GM23338 (cell line): ENCODE measurements around the gene SLK.

Experiments used
- EZH2 ChIP-seq: fragments of 200-600 bp; sonication (generic); IDR thresholded peaks from one replicate; pipeline ENCODE4 v1.8.0; 2017; ENCODE audit warnings: antibody characterized with exemption, mild to moderate bottlenecking, low read depth; ENCODE audit not compliant: unreplicated experiment
- EZH2phosphoT487 ChIP-seq: fragments of 200-600 bp; sonication (generic); IDR thresholded peaks from one replicate; pipeline ENCODE4 v1.8.1; 2018; ENCODE audit warnings: antibody characterized with exemption; ENCODE audit not compliant: unreplicated experiment
- TF ChIP-seq, protein P1 (sequence below), 2 experiments: fragments of 200-600 bp in 1 of 2; sonication (generic) in 1 of 2; conservative IDR thresholded peaks; 2 replicates each; pipeline versions ENCODE4 v1.5.1 to v1.6.1; 2016 to 2017; ENCODE audit warnings: antibody characterized with exemption in 2 of 2, low read depth in 2 of 2, mild to moderate bottlenecking in 2 of 2, moderate library complexity in 1 of 2

DNA sequence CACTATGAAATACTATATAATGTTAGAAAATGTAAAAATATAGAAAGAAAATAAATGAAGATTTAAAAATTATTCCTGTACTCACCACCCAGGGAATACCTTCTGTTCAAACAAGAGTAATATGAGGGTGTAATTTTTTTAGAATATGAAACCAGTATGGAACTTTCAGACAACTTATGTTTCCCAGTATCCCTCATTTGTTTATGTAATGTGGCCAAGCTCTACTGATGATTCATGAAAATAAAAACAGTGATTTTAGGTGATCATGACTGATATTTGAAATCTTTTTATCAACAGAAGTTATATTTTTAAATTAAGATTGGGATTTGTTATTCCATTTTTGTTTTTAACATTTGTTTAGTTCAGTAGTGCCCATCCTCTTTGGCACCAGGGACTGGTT is 18.8 kb downstream of the SLK start:
- TF ChIP-seq, protein P1, sequence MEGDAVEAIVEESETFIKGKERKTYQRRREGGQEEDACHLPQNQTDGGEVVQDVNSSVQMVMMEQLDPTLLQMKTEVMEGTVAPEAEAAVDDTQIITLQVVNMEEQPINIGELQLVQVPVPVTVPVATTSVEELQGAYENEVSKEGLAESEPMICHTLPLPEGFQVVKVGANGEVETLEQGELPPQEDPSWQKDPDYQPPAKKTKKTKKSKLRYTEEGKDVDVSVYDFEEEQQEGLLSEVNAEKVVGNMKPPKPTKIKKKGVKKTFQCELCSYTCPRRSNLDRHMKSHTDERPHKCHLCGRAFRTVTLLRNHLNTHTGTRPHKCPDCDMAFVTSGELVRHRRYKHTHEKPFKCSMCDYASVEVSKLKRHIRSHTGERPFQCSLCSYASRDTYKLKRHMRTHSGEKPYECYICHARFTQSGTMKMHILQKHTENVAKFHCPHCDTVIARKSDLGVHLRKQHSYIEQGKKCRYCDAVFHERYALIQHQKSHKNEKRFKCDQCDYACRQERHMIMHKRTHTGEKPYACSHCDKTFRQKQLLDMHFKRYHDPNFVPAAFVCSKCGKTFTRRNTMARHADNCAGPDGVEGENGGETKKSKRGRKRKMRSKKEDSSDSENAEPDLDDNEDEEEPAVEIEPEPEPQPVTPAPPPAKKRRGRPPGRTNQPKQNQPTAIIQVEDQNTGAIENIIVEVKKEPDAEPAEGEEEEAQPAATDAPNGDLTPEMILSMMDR (conservative IDR thresholded peaks at IDR 0.05; ENCODE audit: low read depth in 2 of 2) = no peak
- no peak for TF ChIP-seq EZH2
- no peak for TF ChIP-seq EZH2phosphoT487
